ENCODE data around the gene ELFN1.

ELFN1 gene

DNA sequence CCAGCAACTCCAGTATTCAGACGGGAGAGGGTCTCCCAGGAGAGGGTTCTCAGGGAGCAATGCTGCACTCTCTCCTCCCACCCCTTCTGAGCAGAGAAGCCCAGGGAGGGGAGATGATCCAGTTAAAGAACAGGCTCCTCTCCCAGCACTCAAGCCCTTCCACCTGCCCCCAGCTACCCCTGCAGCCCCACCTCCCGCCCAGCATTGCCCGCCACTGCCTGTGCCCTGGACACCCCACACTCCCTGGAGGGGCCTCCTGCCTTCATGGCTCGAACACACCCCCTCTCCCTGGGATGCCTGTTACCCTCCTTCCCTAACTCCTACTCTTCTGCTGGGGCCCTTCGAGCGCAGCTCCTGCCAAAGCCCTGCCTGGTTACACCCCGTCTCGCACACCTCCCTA lies 66.8 kb downstream of the ELFN1 start:
- DNase-seq (ENCODE audit: low spot score in 2 of 2) (no peak), ATAC-seq (no peak)
- Mint-ChIP-seq H3K4me1 (peaks cover 32% of the 10 kb centered on the region), H3K4me3 (no peak overlapping the region), H3K9me3 (no peaks in the 10 kb centered on the region), H3K36me3 (no peaks in the 10 kb centered on the region), H3K27ac (no peak overlapping the region)

DNA sequence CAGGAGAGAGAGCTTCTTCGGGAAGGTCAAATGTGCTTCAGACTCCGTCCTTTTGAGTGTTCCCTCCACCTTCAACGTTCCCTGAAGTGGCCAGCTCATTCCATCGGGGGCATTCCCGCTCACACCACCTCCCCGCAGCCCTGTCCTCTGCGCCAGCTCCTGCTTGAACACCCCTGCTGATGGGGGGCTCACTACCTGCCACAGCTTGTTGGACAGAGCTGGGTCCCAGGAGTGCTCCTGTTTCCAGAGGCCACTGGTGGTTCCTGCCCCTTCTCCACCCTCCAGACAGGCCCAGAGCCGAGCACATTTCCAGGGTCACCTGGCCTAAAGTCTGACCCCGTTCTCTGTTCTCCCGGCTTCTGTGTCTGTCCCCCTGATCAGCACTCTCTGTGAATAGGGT lies 67.4 kb downstream of the ELFN1 start:
- no peak overlapping the region for H3K4me3 Mint-ChIP-seq
- no peak for ATAC-seq
- H3K9me3 Mint-ChIP-seq: no peaks in the 10 kb centered on the region
- peaks cover 35% of the 10 kb centered on the region for H3K4me1 Mint-ChIP-seq
- DNase-seq (ENCODE audit: low spot score in 2 of 2): no peak
- H3K36me3 Mint-ChIP-seq: no peaks in the 10 kb centered on the region
- no peak overlapping the region for H3K27ac Mint-ChIP-seq

DNA sequence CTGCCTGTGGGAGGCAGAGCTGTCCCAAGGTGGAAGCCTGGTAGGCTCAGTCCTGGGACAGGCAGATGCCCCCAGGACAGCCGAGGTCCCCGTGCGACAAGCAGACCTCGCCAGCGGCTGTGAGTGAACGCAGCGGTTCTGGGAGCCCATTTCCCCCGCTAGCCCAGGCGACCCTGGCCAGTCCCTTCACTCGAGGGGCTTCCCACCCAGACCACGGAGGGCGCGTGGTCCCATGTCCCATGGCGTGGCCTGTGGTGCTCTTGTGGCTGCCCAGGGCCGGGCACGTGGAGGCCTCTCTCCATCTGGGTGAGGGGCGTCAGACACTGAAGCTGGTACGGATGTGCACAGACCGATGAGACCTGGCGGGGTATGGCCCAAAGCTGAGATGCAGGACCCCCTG lies 67.9 kb downstream of the ELFN1 start:
- Mint-ChIP-seq H3K4me1 (peaks cover 39% of the 10 kb centered on the region), H3K4me3 (no peak overlapping the region), H3K27ac (no peak overlapping the region), H3K9me3 (no peaks in the 10 kb centered on the region), H3K36me3 (no peaks in the 10 kb centered on the region)
- no peak for DNase-seq (ENCODE audit: low spot score in 2 of 2)
- no peak for ATAC-seq

DNA sequence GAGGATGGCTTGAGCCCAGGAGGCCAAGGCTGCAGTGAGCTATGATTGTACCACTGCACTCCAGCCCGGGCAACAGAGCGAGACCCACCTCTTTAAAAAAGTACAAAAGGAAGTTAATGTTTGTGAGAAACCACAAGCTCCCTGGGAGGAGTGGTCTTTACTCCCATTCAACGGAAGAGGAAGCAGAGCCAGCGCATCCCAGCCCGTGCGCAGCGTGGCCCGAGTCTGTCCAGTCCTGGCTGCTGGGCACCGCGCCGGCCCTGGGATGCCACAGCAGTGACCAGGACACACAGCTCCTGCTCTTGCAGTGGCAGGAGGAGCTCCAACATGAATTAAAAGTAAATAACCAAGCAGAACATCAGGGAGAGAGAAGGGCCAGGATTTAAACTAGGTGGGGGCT lies 68.4 kb downstream of the ELFN1 start:
- no peak for ATAC-seq
- peak overlapping the region; percentile 32 for H3K4me3 Mint-ChIP-seq
- no peak for DNase-seq (ENCODE audit: low spot score in 2 of 2)
- peaks cover 39% of the 10 kb centered on the region for H3K4me1 Mint-ChIP-seq
- no peaks in the 10 kb centered on the region for H3K9me3 Mint-ChIP-seq
- H3K27ac Mint-ChIP-seq: peak overlapping the region; percentile 60
- no peaks in the 10 kb centered on the region for H3K36me3 Mint-ChIP-seq

DNA sequence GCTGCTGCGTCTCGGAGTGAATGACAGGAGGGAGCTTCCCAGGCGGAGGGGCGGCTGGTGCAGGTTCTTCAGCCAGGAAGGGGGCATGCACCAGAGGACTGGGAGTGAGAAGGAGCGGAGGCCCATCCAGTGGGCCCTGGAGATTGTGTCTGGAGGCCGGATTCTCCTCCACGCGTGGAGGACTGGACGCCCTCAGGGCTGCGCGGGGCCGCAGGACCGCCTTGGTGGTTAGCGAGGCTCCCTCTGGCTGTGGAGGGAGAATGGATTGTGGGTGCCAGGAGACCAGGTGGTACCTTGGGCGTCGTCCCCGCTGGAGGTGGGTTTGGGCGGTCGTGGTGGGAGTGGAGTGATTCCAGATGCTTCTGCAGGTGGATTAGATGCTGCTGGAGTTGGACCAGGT lies 68.9 kb downstream of the ELFN1 start:
- Mint-ChIP-seq H3K9me3 (no peaks in the 10 kb centered on the region), H3K36me3 (no peaks in the 10 kb centered on the region), H3K27ac (peak overlapping the region; percentile 60), H3K4me3 (peak overlapping the region; percentile 32), H3K4me1 (peaks cover 34% of the 10 kb centered on the region)
- DNase-seq (ENCODE audit: low spot score in 2 of 2): no peak
- no peak for ATAC-seq

DNA sequence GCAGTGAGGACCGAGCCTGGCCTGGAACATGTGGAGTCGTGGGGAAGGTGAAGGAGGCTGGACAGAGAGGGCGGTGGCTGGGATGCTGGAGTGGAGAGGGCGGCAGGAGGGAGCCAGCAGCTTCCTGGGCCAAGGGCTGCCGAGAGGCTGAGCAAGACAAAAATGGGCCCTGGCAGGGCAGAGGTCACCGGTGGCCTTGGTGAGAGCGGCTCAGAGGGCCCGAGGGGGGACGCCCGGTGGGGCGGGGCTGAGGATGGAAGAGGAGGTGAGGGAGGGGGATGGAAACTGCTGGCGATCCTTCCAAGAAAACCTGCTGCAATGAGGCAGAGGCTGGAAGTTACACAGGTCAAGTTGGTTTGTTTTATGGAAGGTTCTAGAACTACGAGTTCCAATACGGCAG lies 69.5 kb downstream of the ELFN1 start:
- Mint-ChIP-seq H3K4me1 (peaks cover 34% of the 10 kb centered on the region), H3K36me3 (no peaks in the 10 kb centered on the region), H3K27ac (no peak overlapping the region), H3K9me3 (no peaks in the 10 kb centered on the region), H3K4me3 (no peak overlapping the region)
- no peak for DNase-seq (ENCODE audit: low spot score in 2 of 2)
- no peak for ATAC-seq

DNA sequence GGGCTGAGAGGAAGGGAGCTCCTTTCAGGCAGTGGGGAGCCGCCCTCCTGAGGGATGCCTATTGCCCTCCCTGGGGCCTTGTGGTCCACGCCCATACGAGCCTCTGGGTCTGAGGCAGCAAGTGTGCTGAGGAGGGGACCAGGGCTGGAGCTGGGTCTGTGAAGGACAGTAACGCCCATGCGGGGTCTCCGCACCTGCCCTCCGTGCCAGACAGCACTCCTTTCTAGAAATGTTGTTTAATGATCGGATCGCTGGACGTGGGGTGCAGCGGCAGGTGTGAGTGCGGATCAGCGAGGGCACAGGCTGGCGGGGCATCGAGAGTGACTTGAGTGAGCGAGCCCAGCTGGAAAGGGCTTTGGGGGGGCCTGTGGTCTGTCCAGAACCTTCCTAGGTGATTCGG lies 70.1 kb downstream of the ELFN1 start:
- Mint-ChIP-seq H3K9me3 (no peaks in the 10 kb centered on the region), H3K4me1 (peaks cover 34% of the 10 kb centered on the region), H3K36me3 (no peaks in the 10 kb centered on the region), H3K27ac (no peak overlapping the region), H3K4me3 (no peak overlapping the region)
- DNase-seq (ENCODE audit: low spot score in 2 of 2): no peak
- ATAC-seq: no peak

DNA sequence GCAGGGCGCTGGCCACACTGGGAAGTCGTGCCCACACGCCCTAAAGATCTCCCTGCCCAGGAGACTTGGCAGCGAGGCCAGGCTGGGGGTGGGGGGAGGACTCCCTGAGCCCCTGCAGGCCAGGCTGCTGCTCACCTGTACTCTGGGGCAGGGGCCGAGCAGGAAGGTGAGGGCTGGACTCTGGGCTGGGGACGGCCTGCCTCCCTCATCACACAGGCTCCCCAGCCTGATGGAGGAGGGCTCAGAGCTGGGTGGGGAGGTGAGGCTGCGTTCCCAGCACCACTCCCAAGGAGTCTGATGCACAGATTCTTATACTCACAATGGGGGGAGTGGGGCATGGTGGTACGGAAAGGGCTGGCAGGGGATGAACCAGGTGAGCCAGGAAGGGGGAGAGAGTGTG lies 71.2 kb downstream of the ELFN1 start:
- ATAC-seq (no peak), DNase-seq (ENCODE audit: low spot score in 2 of 2) (no peak)
- Mint-ChIP-seq H3K36me3 (no peaks in the 10 kb centered on the region), H3K27ac (no peak overlapping the region), H3K4me3 (peak overlapping the region; percentile 68), H3K4me1 (peaks cover 34% of the 10 kb centered on the region), H3K9me3 (no peaks in the 10 kb centered on the region)

DNA sequence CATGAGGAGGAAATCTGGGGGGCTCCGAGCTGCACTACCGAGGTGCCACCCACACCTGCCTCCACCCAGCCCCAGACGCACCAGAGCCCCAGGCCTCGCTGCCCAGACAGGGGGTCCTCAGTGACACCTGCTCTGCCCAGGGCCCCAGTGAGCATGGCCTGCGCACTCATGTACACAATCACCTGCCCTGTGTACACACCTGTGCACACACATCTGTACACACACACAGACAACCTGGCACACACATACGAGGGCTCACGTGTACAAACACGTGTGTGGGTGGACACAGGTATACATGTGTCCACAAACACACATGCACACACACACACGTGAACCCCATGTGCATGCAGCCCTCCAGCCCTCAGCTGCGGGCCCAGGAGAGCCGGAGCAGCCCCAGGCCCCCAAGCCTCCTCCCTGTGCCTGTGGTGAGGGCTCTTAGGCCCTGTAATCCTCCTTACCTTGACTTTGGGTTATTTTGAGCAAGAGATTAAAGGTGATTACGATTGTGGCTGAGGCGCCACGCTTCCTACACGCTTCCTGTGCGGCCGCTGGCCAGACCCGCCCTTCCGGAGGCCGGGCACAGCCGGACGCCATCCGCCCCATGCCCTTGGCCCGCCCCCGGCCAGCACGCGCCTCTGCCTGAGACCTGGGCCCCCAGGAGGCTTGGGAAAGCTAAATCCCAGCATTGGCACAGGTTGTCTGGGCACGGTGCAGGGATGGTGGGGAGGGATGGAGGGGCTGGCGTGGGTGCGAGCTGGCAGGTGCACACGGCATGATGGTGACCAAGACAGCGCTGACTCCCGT lies 71.9 kb downstream of the ELFN1 start:
- H3K4me3 Mint-ChIP-seq: peak overlapping the region; percentile 68
- no peaks in the 10 kb centered on the region for H3K9me3 Mint-ChIP-seq
- H3K27ac Mint-ChIP-seq: no peak overlapping the region
- DNase-seq (ENCODE audit: low spot score in 2 of 2): no peak
- H3K4me1 Mint-ChIP-seq: peaks cover 34% of the 10 kb centered on the region
- peak; percentile 22 for ATAC-seq
- H3K36me3 Mint-ChIP-seq: no peaks in the 10 kb centered on the region

DNA sequence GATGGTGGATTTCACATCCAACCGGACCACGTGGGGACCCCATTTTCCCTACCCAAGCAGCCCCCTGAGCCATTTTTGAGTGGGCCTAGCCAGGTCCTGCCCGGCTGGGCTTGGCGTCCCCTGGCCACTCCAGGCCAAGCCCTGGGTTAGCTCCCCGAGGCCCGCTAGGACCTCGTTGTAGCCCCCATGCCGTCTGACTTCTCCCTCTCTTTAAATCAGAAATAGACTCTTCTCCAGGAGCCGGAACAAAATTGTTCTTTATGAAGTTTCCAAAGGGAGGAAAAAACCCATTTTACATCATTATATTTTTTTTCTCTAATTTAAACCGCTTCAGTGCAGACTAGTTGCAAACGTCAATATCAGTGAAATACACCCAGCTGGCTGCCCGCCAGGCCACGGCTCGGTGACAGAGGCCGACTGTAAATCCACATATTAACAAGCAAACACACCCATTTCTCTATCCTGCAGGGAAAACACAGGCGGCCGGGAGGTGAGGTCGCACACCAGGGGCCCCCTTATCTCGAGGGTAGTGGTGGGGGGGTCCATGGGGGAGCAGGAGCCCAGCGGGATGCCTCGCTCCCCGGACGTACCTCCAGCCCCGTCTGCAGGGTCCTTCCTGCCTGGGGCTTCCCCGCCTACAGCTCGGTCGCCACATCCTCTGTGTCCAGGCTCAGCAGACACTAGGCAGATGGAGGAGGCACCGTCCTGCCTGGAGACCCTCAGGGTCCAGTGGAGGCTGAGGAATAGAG lies 72.7 kb downstream of the ELFN1 start:
- no peak overlapping the region for H3K27ac Mint-ChIP-seq
- peak overlapping the region; percentile 68 for H3K4me3 Mint-ChIP-seq
- ATAC-seq: peak; percentile 56
- H3K36me3 Mint-ChIP-seq: no peaks in the 10 kb centered on the region
- H3K4me1 Mint-ChIP-seq: peaks cover 37% of the 10 kb centered on the region
- H3K9me3 Mint-ChIP-seq: no peaks in the 10 kb centered on the region
- DNase-seq (ENCODE audit: low spot score in 2 of 2): peak in 1 of 2 donors; percentile 63

DNA sequence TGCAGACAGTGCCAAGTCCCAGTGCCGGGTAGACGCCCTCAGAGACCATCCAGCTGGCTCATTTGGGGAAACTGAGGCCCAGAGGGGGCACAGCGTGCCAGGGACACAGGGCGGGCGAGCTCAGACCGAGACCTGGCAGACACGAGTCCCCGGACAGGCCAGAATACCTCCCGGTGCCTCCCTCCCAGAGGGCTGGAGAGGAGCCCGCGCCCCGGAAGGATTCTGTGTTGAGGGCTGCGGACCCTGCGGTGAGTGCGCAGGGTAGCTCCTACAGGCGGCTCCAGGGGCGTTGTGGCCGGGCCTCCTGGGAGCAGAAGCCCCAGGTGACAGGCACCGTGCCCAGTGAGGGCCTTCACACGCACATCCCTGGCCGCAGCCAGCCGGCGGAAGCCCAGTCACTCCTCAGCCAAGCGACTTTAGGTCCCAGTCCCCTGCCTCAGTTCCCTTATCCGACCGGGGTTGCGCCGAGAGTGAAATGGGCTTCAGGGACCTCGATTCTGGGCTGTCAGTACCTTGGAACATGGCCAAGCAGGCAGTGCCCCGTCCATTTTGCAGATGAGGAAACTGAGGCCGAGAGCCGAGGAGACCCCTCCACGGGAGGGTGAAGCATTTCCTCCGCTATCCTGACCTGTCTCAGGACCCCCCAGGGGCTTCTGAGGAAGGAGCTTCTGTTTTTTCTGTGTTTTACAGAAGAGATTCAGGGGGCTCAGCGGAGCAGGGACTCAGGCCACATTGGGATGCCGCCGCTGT lies 73.6 kb downstream of the ELFN1 start:
- Mint-ChIP-seq H3K4me3 (peak overlapping the region; percentile 68), H3K9me3 (no peaks in the 10 kb centered on the region), H3K4me1 (peaks cover 38% of the 10 kb centered on the region), H3K27ac (no peak overlapping the region), H3K36me3 (no peaks in the 10 kb centered on the region)
- DNase-seq (ENCODE audit: low spot score in 2 of 2): no peak
- ATAC-seq: no peak

DNA sequence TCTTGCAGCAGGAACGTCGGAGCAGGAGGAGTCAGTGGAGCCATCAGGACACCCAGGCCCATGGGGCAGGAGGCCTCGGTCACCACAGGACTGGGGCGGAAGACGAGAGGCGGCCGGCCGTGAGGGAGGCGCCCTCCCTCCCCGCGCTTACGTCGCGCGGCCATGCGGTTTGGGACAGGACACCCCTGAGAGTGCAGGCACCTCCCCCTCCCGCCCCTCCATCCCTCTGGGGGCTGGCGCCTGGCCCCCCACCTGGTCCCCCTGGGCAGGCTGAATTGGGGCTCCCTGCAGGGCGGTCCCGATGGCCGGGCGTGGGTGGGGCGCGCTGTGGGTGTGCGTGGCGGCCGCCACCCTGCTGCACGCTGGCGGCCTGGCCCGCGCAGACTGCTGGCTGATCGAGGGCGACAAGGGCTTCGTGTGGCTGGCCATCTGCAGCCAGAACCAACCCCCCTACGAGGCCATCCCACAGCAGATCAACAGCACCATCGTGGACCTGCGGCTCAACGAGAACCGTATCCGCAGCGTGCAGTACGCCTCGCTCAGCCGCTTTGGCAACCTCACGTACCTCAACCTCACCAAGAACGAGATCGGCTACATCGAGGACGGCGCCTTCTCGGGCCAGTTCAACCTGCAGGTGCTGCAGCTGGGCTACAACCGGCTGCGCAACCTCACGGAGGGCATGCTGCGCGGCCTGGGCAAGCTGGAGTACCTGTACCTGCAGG lies 74.4 kb downstream of the ELFN1 start:
- no peaks in the 10 kb centered on the region for H3K9me3 Mint-ChIP-seq
- peaks cover 30% of the 10 kb centered on the region for H3K4me1 Mint-ChIP-seq
- no peaks in the 10 kb centered on the region for H3K36me3 Mint-ChIP-seq
- DNase-seq (ENCODE audit: low spot score in 2 of 2): no peak
- H3K4me3 Mint-ChIP-seq: no peak overlapping the region
- ATAC-seq: no peak
- H3K27ac Mint-ChIP-seq: no peak overlapping the region

DNA sequence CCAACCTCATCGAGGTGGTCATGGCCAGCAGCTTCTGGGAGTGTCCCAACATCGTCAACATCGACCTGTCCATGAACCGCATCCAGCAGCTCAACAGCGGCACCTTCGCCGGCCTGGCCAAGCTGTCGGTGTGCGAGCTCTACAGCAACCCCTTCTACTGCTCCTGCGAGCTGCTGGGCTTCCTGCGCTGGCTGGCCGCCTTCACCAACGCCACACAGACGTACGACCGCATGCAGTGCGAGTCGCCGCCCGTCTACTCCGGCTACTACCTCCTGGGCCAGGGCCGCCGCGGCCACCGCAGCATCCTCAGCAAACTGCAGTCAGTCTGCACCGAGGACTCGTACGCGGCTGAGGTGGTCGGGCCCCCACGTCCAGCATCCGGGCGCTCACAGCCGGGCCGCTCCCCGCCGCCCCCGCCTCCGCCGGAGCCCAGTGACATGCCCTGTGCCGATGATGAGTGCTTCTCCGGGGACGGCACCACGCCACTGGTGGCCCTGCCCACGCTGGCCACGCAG lies 75.0 kb downstream of the ELFN1 start:
- Mint-ChIP-seq H3K4me3 (no peak overlapping the region), H3K4me1 (peaks cover 29% of the 10 kb centered on the region), H3K27ac (no peak overlapping the region), H3K9me3 (no peaks in the 10 kb centered on the region), H3K36me3 (no peaks in the 10 kb centered on the region)
- ATAC-seq (no peak), DNase-seq (ENCODE audit: low spot score in 2 of 2) (no peak)

DNA sequence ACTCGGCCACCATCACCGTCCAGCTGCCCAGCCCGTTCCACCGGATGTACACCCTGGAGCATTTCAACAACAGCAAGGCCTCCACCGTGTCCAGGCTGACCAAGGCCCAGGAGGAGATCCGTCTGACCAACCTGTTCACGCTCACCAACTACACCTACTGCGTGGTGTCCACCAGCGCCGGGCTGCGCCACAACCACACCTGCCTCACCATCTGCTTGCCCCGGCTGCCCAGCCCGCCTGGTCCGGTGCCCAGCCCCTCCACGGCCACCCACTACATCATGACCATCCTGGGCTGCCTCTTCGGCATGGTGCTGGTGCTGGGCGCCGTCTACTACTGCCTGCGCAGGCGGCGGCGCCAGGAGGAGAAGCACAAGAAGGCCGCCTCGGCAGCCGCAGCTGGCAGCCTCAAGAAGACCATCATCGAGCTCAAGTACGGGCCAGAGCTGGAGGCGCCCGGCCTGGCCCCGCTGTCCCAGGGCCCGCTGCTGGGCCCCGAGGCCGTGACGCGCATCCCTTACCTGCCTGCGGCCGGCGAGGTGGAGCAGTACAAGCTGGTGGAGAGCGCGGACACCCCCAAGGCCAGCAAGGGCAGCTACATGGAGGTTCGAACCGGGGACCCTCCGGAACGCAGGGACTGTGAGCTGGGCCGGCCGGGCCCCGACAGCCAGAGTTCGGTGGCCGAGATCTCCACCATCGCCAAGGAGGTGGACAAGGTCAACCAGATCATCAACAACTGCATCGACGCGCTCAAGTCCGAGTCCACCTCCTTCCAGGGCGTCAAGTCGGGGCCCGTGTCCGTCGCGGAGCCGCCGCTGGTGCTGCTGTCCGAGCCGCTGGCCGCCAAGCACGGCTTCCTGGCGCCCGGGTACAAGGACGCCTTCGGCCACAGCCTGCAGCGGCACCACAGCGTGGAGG lies 75.8 kb downstream of the ELFN1 start:
- Mint-ChIP-seq H3K4me3 (no peak overlapping the region), H3K9me3 (no peaks in the 10 kb centered on the region), H3K36me3 (no peaks in the 10 kb centered on the region), H3K27ac (no peak overlapping the region), H3K4me1 (peaks cover 29% of the 10 kb centered on the region)
- no peak for ATAC-seq
- no peak for DNase-seq (ENCODE audit: low spot score in 2 of 2)

All from stimulated activated effector memory CD8-positive, alpha-beta T cell treated with anti-CD3 and anti-CD28 coated beads, Interleukin-12 subunit alpha, Interleukin-12 subunit beta, amount 100 ng/mL, for 72 hours (primary cell).